Islet precursor cell (in vitro differentiated cells): ENCODE measurements around the gene NTSR1.

ENCODE experiments used
- DNase-seq: peaks from one replicate; pipeline ENCODE4 v3.0.0-alpha.2; 2018

NTSR1 gene

DNA sequence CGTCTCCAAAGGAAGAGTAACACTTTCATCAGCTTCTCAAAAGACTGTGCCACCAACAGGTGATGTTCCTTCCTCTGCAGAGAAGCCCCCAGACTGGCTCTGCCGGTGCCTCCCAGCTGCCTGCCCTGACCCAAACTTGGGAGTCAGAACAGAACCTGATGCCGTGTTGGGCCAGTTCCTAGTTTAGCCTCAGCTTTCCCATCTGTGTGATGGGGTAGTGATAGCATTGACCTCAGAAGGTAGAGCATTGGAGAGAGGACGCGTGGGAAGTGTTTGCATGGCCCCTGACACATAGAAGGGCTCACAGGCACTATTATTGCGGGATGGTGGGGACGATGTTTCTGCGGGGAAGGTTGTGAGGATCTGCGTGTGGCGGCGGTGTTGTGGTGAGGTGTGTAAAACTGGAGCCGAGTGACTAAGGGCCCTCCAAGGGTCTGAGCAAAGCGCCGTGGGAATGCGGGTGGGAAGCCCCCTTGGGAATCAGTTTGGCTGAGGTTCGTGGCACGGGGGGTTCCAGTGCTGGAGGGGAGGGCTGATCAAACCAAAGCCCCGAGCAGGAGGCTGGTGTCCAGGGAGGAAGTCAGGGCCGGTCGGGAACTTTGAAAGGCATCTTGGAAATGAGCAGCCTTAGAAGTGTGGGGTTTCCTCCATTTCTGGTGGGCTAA, 1.7 kb downstream of the NTSR1 start:
- no peak for DNase-seq

DNA sequence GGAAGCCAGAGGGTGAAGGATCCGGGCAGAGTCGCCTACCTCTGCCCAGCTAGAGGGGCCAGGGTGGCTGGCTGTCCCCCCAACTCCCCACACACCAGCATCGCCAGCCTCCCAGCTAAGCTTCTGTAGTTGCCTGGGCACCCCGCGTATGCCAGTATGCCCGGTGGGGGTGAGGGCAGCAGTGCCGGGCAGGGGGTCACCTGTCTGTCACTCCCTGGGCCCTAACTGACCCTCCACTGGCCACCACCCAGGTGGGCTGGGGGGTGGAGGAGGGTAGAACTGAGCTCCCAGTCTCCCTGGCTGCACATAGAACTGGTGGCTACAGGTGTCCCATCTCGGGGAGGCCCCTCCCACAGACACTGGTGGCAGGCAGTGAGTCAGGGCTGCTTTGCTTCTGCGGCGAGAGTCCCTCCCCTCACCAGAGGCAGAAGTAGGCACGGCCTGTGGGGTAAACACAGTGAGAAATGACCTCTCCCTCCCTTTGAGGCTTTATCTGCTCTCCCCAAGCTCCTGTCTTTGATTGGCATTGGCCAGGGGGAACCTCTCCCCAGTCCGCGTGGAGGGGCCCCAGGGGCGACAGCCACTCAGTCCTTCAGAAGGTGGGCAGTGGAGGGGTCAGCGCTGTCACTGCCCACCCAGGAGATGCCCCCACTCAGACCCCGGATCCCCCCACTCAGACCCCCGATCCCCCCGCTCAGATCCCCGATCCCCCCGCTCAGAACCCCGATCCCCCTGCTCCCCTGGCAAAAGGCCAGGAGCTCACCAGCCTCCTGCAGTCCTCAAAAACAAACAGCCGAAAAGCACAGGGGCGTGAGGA, 2.5 kb downstream of the NTSR1 start:
- DNase-seq: no peak

- DNase-seq: no peak
Observed at GRCh38 chr20:62711703-62712101, 3.1 kb downstream of the NTSR1 start.

DNA sequence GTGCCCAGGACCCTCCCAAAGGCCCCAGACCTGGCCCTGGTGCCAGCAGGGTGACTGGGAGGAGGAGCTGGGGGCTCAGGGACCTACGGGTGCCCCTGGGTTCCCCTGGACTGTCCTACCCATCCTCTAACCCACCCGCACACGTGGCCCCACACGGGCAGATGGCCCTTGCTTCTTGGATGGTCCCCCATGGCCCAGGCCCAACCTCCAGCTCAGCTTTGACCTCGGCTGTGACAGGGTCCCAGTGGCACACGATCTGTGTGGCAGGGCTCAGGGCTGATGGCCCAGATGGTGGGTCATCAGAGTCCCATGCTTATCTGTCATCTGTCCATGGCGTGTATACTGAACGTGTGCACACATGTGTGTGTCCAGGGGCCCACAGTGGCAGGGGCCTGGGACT, 4.0 kb downstream of the NTSR1 start:
- no peak for DNase-seq

DNA sequence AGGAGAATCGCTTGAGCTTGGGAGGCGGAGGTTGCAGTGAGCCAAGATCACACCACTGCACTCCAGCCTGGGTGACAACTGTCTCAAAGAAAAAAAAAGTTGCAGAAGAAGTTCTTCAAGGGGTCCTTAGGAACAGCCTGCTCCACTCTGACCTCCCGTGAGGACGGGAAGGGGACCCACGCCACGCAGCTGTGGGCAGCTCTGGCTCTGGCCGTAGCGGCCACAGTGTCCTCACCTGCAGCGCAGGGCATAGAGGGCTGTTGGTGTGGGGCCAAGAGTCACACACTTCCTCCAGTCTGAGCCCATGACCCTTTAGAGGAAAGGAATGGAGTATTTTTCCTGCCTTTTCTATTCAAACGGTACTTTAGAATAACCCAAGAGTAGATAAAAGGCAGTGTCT, 5.4 kb downstream of the NTSR1 start:
- DNase-seq: no peak

DNA sequence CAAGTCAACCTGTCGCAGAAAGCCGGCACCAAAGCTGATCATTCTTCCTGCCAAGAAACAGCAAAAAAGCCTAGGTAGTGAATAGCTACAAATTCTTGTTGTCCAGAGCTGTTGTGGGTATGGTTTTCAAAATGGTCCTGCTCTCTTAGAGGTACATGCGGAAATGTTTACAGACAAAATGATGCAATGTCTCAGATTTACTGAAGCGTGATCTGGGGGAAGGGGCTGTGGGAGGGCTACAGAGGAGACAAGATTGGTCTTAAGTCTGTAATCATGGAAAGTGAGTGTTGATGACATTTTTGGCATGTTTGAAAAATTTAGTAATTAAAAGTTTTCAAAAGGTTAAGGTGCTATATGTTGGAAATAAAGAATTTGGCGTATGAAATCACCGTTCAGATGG, 6.2 kb downstream of the NTSR1 start:
- no peak for DNase-seq

- DNase-seq: no peak
Observed at GRCh38 chr20:62715201-62715600, 6.6 kb downstream of the NTSR1 start.

DNA sequence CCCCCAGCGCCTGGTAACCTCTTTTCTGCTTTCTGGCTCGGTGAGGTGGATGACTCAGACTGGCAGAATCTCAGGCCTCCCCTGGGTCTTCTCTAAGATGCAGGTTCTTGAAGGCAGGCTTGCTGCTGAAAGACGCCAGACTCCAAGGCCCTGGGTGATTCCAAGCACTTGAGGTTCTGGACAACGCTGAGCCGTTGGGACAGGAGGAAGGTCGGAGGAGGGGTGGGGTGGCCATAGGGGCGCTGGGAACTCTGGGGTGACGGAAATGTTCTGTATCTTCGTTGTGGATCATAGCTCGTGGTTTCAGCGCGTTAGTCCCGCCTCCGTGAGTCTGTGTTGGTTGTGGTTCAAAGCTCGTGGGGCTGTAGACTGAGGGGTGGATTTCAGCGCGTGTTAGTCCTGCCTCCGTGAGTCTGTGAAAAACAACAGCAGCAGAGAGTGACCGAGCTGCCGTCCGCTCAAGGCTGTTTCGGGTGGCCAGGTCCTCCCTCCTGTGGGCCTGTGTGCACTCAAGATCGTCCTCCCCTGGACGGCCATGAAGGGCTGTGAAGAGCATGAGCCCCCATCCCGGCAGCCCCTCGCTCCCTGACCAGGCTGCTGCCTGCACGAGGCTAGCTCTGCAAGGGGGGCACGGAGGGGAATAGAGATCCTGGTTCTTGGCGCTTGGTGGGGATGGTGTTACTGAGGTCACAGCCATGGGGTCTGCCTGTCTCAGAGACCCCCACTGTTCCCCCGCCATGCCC, 7.7 kb downstream of the NTSR1 start:
- no peak for DNase-seq

DNA sequence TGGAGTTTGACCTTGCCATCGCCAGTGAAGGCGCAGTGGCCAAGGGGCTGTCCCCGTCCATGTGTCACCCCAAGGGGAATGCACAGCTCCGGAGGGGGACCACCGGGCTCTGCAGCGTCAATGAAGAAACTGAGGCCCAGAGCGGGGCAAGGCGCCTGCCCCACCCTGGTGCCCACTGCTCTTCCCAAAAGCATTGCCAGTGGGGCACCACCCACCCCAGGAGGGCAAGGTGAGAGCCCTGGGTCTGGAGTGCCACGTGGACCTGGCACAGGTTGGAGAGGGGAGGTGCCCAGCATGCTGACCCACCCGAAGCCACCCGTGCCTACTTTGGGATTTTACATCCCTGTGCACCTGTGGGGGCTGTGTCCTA, 8.3 kb downstream of the NTSR1 start:
- no peak for DNase-seq

- DNase-seq: no peak
Observed at GRCh38 chr20:62717933-62718332, 9.3 kb downstream of the NTSR1 start.

DNA sequence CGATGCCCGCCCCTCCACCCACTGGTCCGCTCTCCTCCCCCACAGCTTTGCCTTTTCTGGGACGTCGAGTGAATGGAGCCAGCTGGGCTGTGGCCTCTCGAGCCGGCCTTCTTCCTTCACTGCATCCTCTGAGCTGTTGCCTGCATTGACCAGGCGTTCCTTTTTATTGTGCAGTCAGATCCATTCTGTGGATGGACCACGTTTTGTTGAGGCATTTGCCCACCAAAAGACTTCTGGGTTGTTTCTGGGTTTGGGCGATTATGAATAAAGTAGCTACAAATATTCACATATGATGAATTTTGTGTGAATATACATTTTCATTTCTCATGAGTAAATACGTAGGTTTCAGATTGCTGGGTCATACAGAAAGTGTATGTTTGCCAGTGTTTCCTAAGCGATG, 9.9 kb downstream of the NTSR1 start:
- DNase-seq: no peak

- no peak for DNase-seq
Observed at GRCh38 chr20:62719250-62719935, 10.8 kb downstream of the NTSR1 start.

GRCh38 chr20:62721511-62722370, 13.1 kb downstream of the NTSR1 start:
- DNase-seq: no peak

DNA sequence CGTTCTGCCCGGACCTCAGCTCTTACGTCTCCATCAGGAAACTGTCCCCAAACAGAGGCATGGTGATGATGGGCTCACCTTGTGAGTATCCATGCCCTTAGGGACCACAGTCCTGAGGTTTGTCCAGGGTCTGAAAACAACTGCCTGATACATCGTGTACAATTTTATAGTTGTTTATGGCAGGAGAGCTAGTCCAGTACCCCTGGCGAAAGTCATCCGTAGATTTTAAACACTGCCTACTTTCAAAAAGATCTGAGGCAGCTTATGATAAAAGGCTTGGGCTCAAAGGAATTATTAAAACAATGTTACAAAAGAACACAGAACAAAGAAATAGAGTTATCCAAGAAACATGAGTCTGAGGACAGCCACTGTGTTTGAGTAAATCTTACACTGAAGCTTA, 14.0 kb downstream of the NTSR1 start:
- DNase-seq: no peak

GRCh38 chr20:62723351-62723750, 14.7 kb downstream of the NTSR1 start:
- DNase-seq: no peak

- DNase-seq: no peak
Observed at GRCh38 chr20:62723768-62724450, 15.3 kb downstream of the NTSR1 start.

- no peak for DNase-seq
Observed at GRCh38 chr20:62724692-62725595, 16.3 kb downstream of the NTSR1 start.

DNA sequence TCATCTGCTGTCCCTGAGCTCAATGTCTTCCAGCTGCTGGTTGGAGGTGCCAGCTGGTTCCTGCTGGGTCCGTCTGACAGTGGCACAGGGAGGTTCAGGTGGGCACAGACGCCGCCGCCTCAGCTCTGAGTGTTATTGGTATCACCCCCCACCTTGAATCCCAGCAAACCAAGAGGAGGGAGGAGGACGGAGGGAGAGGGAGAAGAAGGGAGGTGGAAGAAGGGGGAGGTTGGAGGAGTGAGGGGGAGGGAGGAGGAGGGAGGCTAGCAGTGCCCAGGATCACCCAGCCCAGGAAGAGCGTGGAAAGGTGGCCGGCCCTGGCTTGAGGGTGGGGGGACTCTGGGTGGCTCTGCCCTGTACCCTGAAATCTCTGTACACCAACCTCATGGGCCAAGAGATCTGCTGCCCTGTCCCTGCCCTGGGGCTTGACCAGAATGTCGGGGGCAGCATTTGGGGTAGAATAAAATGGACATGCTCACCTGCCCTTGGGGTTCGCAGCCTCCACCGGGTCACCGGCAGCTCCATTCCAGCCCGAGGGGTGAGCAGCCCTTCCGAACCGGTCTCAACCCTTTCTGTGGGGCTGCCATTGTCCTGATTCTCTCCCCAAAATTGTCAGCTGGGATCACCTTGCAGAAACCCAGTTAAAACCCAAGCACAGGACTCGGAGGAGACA, 17.1 kb downstream of the NTSR1 start:
- no peak for DNase-seq

- no peak for DNase-seq
Observed at GRCh38 chr20:62726276-62726675, 17.6 kb downstream of the NTSR1 start.
